ENCODE measurements around the gene PCK1.

- TF ChIP-seq CTCF (conservative IDR thresholded peaks at IDR 0.05 in 1 of 2, IDR thresholded peaks at IDR 0.05 in 1 of 2; ENCODE audit: low read depth in 1 of 2, low read length in 2 of 2): no peak
- no peak for TF ChIP-seq EZH2 (IDR thresholded peaks at IDR 0.05; ENCODE audit: low read length, missing control alignments)
Observed at GRCh38 chr20:57522380-57523140, 38.4 kb upstream of the PCK1 start.

Data from fibroblast of lung (primary cell).